ENCODE results near the gene SEMA5A.

The SEMA5A gene, protein sequence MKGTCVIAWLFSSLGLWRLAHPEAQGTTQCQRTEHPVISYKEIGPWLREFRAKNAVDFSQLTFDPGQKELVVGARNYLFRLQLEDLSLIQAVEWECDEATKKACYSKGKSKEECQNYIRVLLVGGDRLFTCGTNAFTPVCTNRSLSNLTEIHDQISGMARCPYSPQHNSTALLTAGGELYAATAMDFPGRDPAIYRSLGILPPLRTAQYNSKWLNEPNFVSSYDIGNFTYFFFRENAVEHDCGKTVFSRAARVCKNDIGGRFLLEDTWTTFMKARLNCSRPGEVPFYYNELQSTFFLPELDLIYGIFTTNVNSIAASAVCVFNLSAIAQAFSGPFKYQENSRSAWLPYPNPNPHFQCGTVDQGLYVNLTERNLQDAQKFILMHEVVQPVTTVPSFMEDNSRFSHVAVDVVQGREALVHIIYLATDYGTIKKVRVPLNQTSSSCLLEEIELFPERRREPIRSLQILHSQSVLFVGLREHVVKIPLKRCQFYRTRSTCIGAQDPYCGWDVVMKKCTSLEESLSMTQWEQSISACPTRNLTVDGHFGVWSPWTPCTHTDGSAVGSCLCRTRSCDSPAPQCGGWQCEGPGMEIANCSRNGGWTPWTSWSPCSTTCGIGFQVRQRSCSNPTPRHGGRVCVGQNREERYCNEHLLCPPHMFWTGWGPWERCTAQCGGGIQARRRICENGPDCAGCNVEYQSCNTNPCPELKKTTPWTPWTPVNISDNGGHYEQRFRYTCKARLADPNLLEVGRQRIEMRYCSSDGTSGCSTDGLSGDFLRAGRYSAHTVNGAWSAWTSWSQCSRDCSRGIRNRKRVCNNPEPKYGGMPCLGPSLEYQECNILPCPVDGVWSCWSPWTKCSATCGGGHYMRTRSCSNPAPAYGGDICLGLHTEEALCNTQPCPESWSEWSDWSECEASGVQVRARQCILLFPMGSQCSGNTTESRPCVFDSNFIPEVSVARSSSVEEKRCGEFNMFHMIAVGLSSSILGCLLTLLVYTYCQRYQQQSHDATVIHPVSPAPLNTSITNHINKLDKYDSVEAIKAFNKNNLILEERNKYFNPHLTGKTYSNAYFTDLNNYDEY
- 0 to 3.1 (median 0.09) reads per million in 4 experiments for total RNA-seq

- DNase-seq = no peak
These were observed at the start of gene SEMA5A for GRCh38 chr5:9545992-9546851. Gene SEMA5A, minus strand, starts transcription at chr5:9546075. Its CDS starts 166,129 bp downstream, at chr5:9379946.

GRCh38 chr5:9594913-9595312 is 49.0 kb upstream of the SEMA5A start:
- DNase-seq = no peak

GRCh38 chr5:9589049-9589835 is 43.4 kb upstream of the SEMA5A start:
- DNase-seq = no peak

DNA sequence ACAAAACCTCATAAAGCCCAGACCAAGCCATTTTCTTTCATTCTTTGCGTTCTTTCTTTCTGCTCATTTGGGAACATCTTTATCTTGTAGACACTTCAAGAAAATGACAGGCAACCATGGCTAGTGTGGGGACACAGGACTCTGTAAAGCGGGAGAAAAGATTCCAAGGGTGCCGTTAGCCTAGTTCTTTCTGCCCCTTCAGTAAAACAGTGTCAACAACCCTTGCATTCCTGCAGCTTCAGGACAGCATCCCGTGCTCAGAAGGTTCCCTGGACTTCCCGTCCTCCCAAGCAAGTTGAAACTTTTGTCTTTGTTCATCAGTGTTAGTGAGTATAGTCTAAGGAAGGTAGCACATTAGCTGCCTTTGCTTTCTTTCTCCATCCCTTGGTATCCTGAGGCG is 42.4 kb upstream of the SEMA5A start:
- DNase-seq = no peak

DNA sequence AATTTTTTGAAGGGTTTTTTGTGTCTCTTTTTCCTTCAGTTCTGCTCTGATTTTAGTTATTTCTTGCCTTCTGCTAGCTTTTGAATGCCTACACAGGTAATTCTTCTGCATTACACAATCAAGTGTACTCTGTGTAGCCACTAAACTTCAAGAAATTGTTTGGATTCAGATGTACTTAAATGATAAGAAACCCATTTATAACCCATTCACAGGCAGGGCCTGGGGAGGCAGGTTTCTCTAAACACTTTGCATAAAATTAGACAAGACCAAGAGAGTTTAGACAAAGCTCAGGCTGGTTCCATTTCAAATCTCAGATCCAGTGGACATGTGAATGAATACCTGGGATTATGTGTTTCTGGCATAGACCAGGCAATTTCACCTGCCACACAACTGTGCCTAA is 41.3 kb upstream of the SEMA5A start:
- no peak for DNase-seq

DNA sequence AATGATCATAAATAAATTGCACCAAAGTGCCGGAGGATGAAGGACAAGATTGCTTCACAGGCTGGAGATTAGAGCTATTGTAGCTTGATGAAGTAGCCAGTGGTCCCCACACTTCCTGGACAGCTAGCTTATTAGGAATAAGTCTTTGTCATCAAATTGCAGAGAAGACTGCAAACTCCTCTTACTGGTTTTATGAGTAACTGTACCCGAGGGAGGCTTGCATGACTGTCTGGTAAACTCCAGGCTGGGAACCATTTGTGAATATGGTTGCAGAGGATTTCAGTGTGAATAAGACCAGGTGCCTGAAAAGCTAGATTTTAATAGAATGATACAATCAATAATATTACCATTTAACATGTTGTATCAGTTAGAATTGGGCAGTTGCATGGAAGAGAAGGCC is 36.5 kb upstream of the SEMA5A start:
- no peak for DNase-seq

DNA sequence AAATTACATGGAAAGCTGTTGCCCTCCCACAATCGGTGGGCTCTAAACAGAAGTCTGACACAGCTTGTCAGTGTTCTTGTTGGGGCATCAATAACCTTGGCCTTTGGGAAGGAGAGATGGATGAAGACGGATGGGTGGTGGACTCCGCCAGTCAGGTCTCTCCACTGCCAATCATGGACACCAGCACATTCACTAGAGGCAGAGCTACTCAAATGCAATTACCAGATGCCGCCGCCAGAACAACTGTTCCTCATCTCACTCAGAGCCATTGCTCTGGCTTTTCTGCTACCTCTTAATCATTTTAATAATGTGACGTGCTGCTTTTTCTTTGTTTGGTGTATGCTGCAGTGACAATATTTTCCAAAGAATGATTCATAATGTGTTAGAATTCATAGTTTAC is 27.9 kb upstream of the SEMA5A start:
- no peak for DNase-seq

GRCh38 chr5:9572246-9572645 is 26.4 kb upstream of the SEMA5A start:
- DNase-seq = no peak

DNA sequence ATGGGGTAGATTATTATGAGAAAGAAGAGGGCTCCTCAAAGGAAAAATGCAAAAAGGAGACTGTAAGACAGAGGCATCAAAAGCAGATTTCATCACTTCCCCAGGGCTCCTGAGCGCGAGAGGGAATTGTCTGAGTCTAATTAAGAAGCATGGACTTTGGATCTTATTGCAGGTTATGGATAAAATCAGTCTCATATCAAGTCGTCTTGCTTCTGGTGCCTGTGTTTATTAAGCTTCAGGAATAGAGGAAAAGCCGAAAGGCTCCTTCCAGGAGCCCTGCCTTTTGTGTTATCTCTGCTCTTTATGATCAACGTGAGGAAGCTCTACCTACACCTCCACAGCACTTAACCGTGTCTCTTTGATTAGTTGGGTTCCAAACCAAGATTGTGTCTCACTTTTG is 25.0 kb upstream of the SEMA5A start:
- DNase-seq = no peak

DNA sequence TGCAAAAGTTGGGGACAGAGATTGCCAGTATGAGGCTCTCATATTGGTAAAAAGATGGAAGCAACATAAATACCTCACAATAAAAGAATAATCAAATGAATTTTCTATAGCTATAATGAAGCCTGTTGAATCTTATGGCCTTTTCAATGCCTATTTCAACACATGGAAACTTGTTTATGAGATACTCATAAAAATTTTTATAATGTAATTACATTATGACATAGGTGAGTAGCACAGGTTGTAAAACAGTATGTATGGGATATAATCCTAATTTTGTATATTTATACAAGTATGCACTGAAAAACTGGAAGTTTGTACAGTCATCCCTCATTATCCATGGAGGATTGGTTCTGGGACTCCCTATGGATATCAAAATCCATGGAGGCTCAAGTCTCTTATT is 21.2 kb upstream of the SEMA5A start:
- no peak for DNase-seq

DNA sequence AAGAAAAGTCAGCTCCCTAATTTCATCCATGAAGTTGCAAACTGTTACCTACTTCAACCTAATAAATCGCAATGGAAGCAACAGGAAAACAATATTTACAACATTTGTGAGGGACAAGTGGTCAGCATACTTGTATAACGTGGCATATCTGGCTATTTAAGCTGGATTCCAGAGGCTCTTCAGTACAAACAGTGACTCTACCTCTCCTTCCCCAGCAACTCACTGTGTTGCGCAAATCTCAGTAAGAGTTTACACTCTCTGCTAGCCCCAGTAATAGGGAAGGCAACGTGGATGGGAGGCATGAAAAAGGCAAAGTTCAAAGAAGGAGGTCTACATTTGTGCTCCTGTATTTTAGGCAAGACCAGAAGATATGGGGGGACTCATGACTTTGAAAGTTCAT is 18.9 kb upstream of the SEMA5A start:
- no peak for DNase-seq

DNA sequence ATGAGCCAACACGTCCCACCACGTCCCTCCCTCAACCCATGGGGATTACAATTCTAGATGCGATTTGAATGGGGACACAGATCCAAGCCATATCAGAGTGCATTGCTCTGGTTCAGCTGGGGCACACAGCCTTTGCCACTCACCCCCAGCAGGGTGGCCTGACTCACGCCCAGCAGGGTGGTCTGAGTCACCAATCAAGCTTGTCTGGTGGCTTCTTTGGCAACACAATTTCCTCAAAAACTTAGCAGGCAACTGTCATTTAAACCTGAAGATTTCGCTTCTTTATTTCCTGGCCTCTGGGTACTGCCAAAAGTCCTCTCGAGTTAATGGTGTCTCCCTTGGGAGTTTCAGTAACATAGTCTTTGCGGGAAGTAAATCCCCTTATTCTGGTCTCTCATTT is 16.3 kb upstream of the SEMA5A start:
- DNase-seq = no peak

DNA sequence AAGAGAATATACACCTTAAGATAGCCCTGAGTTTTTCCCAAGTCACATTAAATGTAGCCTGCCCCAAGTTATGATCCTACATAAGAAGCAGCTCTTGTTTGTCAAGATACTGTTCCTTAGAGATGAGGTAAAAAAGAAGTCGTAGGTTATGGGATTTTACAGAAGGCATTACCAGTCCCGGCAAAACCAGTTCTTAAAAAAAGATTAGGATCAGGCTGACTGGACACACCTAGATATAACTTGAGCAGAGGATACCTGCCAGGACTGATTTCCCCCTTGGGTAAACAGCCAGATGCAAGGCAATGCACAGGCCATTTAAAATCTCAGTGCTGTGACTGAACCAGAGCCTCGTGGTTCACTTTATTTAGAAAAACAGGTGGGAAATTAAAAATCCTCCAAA is 14.1 kb upstream of the SEMA5A start:
- DNase-seq = no peak

GRCh38 chr5:9558319-9558965 is 12.6 kb upstream of the SEMA5A start:
- no peak for DNase-seq

GRCh38 chr5:9557696-9558095 is 11.8 kb upstream of the SEMA5A start:
- DNase-seq = no peak

- no peak for DNase-seq
These were observed 10.1 kb upstream of the SEMA5A start for GRCh38 chr5:9555961-9556360.

GRCh38 chr5:9554122-9554521 is 8.2 kb upstream of the SEMA5A start:
- DNase-seq = no peak

DNA sequence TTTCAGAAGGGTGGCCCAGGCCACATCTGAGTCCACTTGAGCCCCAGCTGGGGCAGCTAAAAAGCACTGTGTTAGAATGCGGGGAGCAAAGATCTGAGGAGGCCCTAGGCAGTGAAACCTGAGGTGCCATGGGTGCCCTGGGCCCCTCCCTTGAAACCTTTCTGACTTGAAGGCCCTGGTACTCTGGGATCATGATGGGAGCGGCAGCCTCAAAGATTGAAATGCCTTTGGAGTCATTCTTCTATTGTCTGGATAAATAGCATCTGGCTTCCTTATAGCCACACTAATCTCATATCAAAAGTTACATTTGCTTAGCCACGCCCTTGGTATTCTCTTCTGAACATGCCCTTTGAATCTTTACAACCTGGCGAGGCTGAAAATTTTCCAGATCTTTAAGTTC is 7.7 kb upstream of the SEMA5A start:
- no peak for DNase-seq

DNA sequence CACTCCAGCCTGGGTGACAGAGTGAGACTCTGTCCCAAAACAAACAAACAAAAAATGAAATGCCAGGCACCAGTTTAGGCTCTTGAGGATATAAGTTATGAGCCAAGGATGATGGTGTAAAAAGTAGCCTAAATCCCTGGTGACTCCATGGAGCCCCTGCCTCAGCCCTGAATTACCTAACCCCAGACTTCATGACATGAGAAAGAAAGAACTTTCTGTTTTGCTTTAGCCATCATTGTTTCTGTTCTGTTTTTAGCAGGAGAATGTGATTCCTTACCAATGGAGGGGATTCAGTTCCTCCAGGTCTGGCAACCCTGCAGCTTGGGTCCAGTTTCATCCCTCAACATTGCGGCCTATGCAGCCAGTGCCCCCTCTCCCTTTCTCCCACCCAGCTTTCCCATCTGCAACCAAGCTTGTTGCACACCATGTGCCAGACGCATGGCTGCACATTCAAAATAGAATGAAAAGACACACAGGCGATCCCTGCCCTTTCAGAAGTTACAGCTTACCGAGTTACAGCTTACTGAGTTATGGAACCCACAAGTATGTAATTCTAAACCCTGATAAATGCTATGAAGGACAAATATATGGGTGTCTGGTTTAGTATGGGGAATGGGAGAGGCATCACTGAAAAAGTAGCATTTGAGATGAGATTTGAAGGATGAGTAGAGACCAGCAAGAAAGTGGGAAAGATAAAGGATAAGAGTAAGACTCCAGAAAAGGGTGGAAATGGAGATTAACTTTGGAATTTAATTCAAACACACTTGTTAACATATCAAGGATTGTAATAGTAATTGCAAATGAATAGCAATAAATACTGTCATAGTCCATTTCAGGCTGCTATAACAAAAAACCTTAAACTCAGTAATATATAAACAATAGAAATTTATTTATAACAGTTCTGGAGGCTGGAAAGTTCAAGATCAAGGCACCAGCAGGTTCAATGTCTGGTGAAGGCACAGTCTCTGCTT is 6.0 kb upstream of the SEMA5A start:
- no peak for DNase-seq

- no peak for DNase-seq
These were observed 4.1 kb upstream of the SEMA5A start for GRCh38 chr5:9549941-9550340.

Data from effector CD8-positive, alpha-beta T cell (primary cell).